ENCODE data around the gene GGT7.

GGT7 gene

GRCh38 chr20:34831936-34832335, 40.7 kb downstream of the GGT7 start:
- H3K27me3 ChIP-seq (ENCODE audit: insufficient read depth, low read depth) = peaks cover 5% of the 10 kb centered on the region; the same call in 1 of the 2 replicates
- H3K36me3 ChIP-seq (ENCODE audit: insufficient read depth) = no peaks in the 10 kb centered on the region
- no peaks in the 10 kb centered on the region for H3K79me2 ChIP-seq (ENCODE audit: insufficient read depth, low read depth)
- no peak for TF ChIP-seq CTCF (conservative IDR thresholded peaks at IDR 0.05; ENCODE audit: low read depth, low read length)
- no peak overlapping the region for H3K9ac ChIP-seq
- no peak overlapping the region for H3K4me3 ChIP-seq (IDR thresholded peaks at IDR 0.05; ENCODE audit: insufficient read depth, low read depth, low read length)
- peaks cover 3% of the 10 kb centered on the region for H3K4me1 ChIP-seq (ENCODE audit: low read depth, poor library complexity, severe bottlenecking)
- no peak overlapping the region for H2AFZ ChIP-seq (ENCODE audit: low read depth)
- H3K27ac ChIP-seq = no peak overlapping the region
- no peak overlapping the region for H3K4me2 ChIP-seq
- no peaks in the 10 kb centered on the region for H4K20me1 ChIP-seq (ENCODE audit: insufficient read depth)

GRCh38 chr20:34829191-34829590, 43.5 kb downstream of the GGT7 start:
- H4K20me1 ChIP-seq (ENCODE audit: insufficient read depth) = no peaks in the 10 kb centered on the region

GRCh38 chr20:34825530-34826362, 46.9 kb downstream of the GGT7 start, which contains the start of gene NCOA6:
Gene NCOA6 (minus strand): TSS chr20:34825651. CDS start chr20:34782355, 43,296 bp downstream.
- H3K4me1 ChIP-seq (ENCODE audit: low read depth, poor library complexity, severe bottlenecking) = peaks cover 23% of the 10 kb centered on the region
- peak within 1 kb of the TSS; percentile 56 for H3K4me2 ChIP-seq
- H3K9ac ChIP-seq = peak within 1 kb of the TSS; percentile 71
- H3K27ac ChIP-seq = peak within 1 kb of the TSS; percentile 56
- peak within 1 kb of the TSS; percentile 47 for H3K4me3 ChIP-seq (IDR thresholded peaks at IDR 0.05; ENCODE audit: insufficient read depth, low read depth, low read length)
- peaks cover 17% of the 10 kb centered on the region; the same call in 1 of the 2 replicates for H4K20me1 ChIP-seq (ENCODE audit: insufficient read depth)
- H3K79me2 ChIP-seq (ENCODE audit: insufficient read depth, low read depth) = peaks cover 40% of the 10 kb centered on the region
- no peaks in the 10 kb centered on the region for H3K27me3 ChIP-seq (ENCODE audit: insufficient read depth, low read depth)
- H2AFZ ChIP-seq (ENCODE audit: low read depth) = peak within 1 kb of the TSS; percentile 91
- no peaks in the 10 kb centered on the region for H3K36me3 ChIP-seq (ENCODE audit: insufficient read depth)
- TF ChIP-seq CTCF (conservative IDR thresholded peaks at IDR 0.05; ENCODE audit: low read depth, low read length) = no peak

More at GRCh38 chr20:34829191-34829590, 43.5 kb downstream of the GGT7 start:
- peaks cover 7% of the 10 kb centered on the region for H3K4me1 ChIP-seq (ENCODE audit: low read depth, poor library complexity, severe bottlenecking)
- H2AFZ ChIP-seq (ENCODE audit: low read depth) = no peak overlapping the region
- H3K9ac ChIP-seq = no peak overlapping the region
- peaks cover 5% of the 10 kb centered on the region; the same call in 1 of the 2 replicates for H3K27me3 ChIP-seq (ENCODE audit: insufficient read depth, low read depth)
- no peaks in the 10 kb centered on the region for H3K36me3 ChIP-seq (ENCODE audit: insufficient read depth)
- H3K79me2 ChIP-seq (ENCODE audit: insufficient read depth, low read depth) = peaks cover 7% of the 10 kb centered on the region; the same call in 1 of the 2 replicates
- TF ChIP-seq CTCF (conservative IDR thresholded peaks at IDR 0.05; ENCODE audit: low read depth, low read length) = no peak
- no peak overlapping the region for H3K4me3 ChIP-seq (IDR thresholded peaks at IDR 0.05; ENCODE audit: insufficient read depth, low read depth, low read length)
- H3K4me2 ChIP-seq = no peak overlapping the region
- no peak overlapping the region for H3K27ac ChIP-seq

- H3K36me3 ChIP-seq (ENCODE audit: insufficient read depth) = no peaks in the 10 kb centered on the region
- peak overlapping the region; percentile 56 for H3K27ac ChIP-seq
- H3K27me3 ChIP-seq (ENCODE audit: insufficient read depth, low read depth) = no peaks in the 10 kb centered on the region
- no peak for TF ChIP-seq CTCF (conservative IDR thresholded peaks at IDR 0.05; ENCODE audit: low read depth, low read length)
- H3K4me2 ChIP-seq = peak overlapping the region; percentile 49
- H3K9ac ChIP-seq = peak overlapping the region; percentile 71
- H3K4me1 ChIP-seq (ENCODE audit: low read depth, poor library complexity, severe bottlenecking) = peaks cover 27% of the 10 kb centered on the region
- peaks cover 18% of the 10 kb centered on the region; the same call in 1 of the 2 replicates for H4K20me1 ChIP-seq (ENCODE audit: insufficient read depth)
- peak overlapping the region; percentile 47 for H3K4me3 ChIP-seq (IDR thresholded peaks at IDR 0.05; ENCODE audit: insufficient read depth, low read depth, low read length)
- peaks cover 48% of the 10 kb centered on the region for H3K79me2 ChIP-seq (ENCODE audit: insufficient read depth, low read depth)
- peak overlapping the region; percentile 51 for H2AFZ ChIP-seq (ENCODE audit: low read depth)
These were observed 47.7 kb downstream of the GGT7 start for GRCh38 chr20:34824806-34825529.
